ENCODE measurements around the gene DIS3L.
"Not testable (repeated sequence)": the region's sequence is repeated elsewhere in the genome, so short reads cannot be mapped to it uniquely, and the experiment has no call there.

The DIS3L gene

DNA sequence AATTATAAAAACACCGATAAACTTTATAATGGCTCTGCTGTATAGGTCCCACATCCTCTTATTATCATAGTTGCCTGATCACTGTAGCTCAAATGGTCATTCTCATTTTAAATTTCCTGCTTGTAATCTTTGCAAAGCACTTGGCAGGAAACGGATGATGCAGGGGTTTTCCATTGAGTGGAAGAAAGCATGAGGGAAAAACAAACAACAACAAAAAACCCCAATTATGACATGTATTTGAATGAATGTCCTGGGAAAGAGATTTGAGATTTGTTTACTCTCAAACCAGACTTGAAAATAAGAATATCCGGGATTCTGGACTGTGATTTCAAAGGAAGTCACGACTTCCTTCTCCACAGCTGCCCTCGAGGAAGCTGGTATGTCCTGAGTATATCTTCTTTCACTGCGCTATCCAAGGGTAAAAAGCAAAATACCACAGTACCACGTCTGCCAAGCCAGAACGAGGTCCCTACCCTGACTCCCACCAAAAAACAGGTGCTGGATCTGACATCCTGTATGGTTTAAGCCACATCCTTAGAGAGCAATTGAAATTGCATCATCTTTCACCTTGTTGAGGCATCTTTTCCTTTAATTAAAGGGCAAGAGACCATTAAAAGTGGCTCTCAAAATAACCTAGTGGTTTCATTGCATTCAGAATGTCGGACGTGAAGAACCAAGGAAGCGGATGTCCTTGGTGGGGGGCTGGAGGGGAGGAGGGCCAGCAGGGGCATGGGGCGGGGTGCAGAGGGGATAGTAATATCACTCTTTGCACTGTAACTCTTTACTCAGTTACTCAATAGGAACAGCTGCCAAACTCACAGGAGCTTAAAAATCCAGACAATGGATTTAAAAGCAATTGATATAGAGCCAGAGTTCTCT lies 76.6 kb downstream of the DIS3L start:
- peak overlapping the region; percentile 37 for H3K4me3 ChIP-seq (ENCODE audit: low read depth, low read length)
- no peak for TF ChIP-seq CTCF (IDR thresholded peaks at IDR 0.05; ENCODE audit: insufficient read depth, low read depth, low read length, missing control alignments)
- DNase-seq (ENCODE audit: low read depth) = peak; percentile 74

DNA sequence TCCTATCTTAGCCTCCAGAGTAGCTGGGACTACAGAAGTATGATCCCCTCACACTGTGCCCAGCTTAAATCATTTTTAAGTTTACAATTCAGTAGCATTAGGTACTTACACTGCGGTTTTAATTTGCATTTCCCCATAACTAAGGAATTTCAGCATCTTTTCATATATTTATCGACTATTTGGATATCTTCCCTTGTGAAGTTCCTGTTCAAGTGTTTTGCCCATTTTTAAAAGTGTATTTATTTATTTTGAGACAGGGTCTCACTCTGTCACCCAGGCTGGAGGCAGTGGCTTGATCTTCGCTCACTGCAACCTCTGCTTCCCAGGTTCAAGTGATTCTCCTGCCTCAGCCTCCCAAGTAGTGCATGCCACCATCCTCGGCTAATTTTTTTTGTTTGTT lies 80.8 kb downstream of the DIS3L start:
- no peak for DNase-seq (ENCODE audit: low read depth)
- no peak for TF ChIP-seq CTCF (IDR thresholded peaks at IDR 0.05; ENCODE audit: insufficient read depth, low read depth, low read length, missing control alignments)
- H3K4me3 ChIP-seq (ENCODE audit: low read depth, low read length) = no peak overlapping the region

GRCh38 chr15:66378814-66379430 lies 85.6 kb downstream of the DIS3L start:
- no peak for TF ChIP-seq CTCF (IDR thresholded peaks at IDR 0.05; ENCODE audit: insufficient read depth, low read depth, low read length, missing control alignments)
- H3K4me3 ChIP-seq (ENCODE audit: low read depth, low read length) = no peak overlapping the region
- no peak for DNase-seq (ENCODE audit: low read depth)

DNA sequence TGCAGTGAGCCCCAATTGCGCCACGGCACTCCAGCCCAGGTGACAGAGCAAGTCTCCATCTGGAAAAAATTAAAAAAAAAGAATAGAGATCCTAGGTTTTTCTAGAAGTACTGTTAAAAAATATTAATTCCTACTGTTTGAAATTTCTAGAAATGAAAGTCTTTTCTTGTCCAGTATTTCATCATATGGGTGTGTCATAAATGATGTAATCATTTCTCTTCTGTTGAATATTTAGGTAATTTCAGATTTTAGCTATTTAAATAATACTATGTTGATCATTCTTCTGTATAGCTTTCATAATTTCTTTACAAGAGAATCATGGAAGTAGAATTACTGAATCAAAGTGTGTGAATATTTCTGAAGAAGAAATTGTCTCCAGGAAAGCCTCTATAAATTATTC lies 88.0 kb downstream of the DIS3L start:
- DNase-seq (ENCODE audit: low read depth); H3K4me3 ChIP-seq (ENCODE audit: low read depth, low read length): not testable (repeated sequence)
